Prostate gland (tissue), 2 donors: ENCODE data around the gene SPRTN.

Source experiments
- POLR2A ChIP-seq: fragments of 450-650 bp; IDR thresholded peaks from one replicate; pipeline ENCODE4 v1.6.1; 2016; ENCODE audit warnings: antibody characterized with exemption, mild to moderate bottlenecking
- POLR2AphosphoS5 ChIP-seq: sonication (generic); formaldehyde crosslinking; IDR thresholded peaks from one replicate; pipeline ENCODE4 v1.6.1; 2017; ENCODE audit warnings: antibody characterized with exemption
- TF ChIP-seq, protein P1 (sequence below), 4 experiments: fragments of 200-600 bp in 2 of 4; fragments of 450-650 bp in 2 of 4; sonication (generic) in 2 of 4; IDR thresholded peaks; 1 replicate in 3 of 4; 2 replicates in 1 of 4; pipeline ENCODE4 v1.5.1; 2016 to 2019; ENCODE audit warnings: antibody characterized with exemption in 4 of 4, mild to moderate bottlenecking in 2 of 4, moderate library complexity in 2 of 4

DNA sequence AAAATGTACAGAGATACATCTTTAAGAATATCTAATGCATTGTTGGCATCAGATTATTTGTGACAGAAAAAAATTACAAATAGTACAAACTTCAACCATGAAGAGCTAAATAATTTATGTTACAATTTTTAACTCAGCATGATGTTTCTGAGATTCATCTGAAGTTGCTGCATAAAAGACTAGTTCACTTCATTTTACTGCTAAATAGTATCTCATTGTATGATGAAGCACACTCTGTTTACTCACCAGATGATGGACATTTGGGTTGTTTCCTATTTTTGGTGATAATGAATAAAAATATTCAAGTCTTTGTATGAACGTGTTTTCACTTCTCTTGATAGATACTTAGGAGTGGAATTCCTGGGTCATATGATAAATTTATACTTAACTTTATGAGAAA, 63.4 kb downstream of the SPRTN start:
- TF ChIP-seq, protein P1, sequence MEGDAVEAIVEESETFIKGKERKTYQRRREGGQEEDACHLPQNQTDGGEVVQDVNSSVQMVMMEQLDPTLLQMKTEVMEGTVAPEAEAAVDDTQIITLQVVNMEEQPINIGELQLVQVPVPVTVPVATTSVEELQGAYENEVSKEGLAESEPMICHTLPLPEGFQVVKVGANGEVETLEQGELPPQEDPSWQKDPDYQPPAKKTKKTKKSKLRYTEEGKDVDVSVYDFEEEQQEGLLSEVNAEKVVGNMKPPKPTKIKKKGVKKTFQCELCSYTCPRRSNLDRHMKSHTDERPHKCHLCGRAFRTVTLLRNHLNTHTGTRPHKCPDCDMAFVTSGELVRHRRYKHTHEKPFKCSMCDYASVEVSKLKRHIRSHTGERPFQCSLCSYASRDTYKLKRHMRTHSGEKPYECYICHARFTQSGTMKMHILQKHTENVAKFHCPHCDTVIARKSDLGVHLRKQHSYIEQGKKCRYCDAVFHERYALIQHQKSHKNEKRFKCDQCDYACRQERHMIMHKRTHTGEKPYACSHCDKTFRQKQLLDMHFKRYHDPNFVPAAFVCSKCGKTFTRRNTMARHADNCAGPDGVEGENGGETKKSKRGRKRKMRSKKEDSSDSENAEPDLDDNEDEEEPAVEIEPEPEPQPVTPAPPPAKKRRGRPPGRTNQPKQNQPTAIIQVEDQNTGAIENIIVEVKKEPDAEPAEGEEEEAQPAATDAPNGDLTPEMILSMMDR (IDR thresholded peaks at IDR 0.05), result no peak
- TF ChIP-seq POLR2A, result no peak
- no peak for TF ChIP-seq POLR2AphosphoS5
